Prostate gland (tissue), 2 donors: ENCODE measurements around the gene DSCAM.

ENCODE experiments used
- POLR2A ChIP-seq: fragments of 450-650 bp; IDR thresholded peaks from one replicate; pipeline ENCODE4 v1.6.1; 2016; ENCODE audit warnings: antibody characterized with exemption, mild to moderate bottlenecking
- TF ChIP-seq, protein P1 (sequence below), 4 experiments: fragments of 200-600 bp in 2 of 4; fragments of 450-650 bp in 2 of 4; sonication (generic) in 2 of 4; IDR thresholded peaks; 1 replicate in 3 of 4; 2 replicates in 1 of 4; pipeline ENCODE4 v1.5.1; 2016 to 2019; ENCODE audit warnings: antibody characterized with exemption in 4 of 4, mild to moderate bottlenecking in 2 of 4, moderate library complexity in 2 of 4

DNA sequence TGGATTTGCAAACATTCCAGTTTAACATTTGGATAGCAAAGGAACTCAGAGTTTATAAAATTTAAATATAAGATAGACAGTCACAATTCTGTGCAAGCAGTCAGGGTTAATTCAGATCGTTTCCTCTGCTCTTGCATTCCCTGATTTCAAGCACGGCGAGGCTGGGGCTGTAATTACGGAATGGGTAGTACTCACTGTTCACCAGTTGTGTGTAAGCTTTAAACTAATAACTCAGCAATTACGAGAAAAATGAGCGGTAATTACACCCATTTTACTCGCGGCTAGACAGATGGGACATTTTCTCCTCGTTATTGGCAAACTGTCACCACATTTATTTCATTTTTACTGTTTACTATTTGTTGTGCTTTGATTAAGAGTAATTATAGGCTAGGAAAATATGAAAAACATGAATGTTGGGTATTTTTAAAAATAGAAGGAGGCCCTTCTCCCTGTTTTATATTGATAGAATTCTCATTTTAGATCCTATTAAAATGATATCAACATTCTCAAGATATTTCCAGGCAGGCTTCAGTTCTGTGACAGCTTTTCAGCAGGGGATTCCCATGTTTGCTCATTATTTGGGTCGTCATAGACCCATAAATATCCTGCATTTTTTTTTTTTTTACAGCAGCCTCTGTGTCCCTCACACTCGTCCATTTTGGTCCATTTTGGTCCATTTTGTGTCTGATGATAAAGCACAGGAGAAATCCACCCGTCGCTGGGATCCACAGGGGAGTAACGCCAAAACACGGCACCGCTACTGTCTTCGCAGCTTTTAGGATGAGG is 208.3 kb downstream of the DSCAM start:
- TF ChIP-seq, protein P1, sequence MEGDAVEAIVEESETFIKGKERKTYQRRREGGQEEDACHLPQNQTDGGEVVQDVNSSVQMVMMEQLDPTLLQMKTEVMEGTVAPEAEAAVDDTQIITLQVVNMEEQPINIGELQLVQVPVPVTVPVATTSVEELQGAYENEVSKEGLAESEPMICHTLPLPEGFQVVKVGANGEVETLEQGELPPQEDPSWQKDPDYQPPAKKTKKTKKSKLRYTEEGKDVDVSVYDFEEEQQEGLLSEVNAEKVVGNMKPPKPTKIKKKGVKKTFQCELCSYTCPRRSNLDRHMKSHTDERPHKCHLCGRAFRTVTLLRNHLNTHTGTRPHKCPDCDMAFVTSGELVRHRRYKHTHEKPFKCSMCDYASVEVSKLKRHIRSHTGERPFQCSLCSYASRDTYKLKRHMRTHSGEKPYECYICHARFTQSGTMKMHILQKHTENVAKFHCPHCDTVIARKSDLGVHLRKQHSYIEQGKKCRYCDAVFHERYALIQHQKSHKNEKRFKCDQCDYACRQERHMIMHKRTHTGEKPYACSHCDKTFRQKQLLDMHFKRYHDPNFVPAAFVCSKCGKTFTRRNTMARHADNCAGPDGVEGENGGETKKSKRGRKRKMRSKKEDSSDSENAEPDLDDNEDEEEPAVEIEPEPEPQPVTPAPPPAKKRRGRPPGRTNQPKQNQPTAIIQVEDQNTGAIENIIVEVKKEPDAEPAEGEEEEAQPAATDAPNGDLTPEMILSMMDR (IDR thresholded peaks at IDR 0.05): no peak
- TF ChIP-seq POLR2A: no peak
